ENCODE data around the gene MS4A15.

The MS4A15 gene

DNA sequence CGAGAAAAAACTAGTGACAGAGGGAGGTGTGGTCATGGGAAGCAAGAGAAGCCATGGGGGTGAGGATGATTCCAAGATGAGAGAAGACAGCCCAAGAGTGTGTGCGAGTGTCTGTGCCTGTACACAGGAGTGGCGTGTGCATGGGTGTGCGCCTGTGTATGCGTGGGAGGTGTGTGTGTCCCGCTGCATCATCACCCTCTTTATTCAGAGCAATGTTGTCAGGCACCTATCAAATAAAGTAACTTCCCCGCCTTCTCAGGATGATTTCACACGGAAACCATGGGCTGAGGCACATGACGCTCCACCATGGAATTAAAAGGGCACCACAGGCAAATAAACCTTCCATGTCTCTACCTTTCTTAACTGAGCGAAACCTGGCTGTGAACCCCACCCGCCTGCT is 53.0 kb downstream of the MS4A15 start:
- ChIA-PET POLR2A (no interaction called here), CTCF (no interaction called here)
- TF ChIP-seq LEF1 (IDR thresholded peaks at IDR 0.05; ENCODE audit: borderline replicate concordance) (no peak), SP1 (IDR thresholded peaks at IDR 0.05) (no peak), FOXM1 (IDR thresholded peaks at IDR 0.05; ENCODE audit: borderline replicate concordance) (no peak), CTBP1 (IDR thresholded peaks at IDR 0.05; ENCODE audit: borderline replicate concordance) (no peak), HDGF (IDR thresholded peaks at IDR 0.05; ENCODE audit: borderline replicate concordance) (no peak), FOXK2 (IDR thresholded peaks at IDR 0.05) (no peak), L3MBTL2 (conservative IDR thresholded peaks at IDR 0.05) (no peak), FOXA1 (IDR thresholded peaks at IDR 0.05) (no peak), BHLHE40 (IDR thresholded peaks at IDR 0.05; ENCODE audit: borderline replicate concordance) (no peak), ZNF384 (IDR thresholded peaks at IDR 0.05) (no peak), TARDBP (IDR thresholded peaks at IDR 0.05) (no peak)
- TF ChIP-seq, protein P1, sequence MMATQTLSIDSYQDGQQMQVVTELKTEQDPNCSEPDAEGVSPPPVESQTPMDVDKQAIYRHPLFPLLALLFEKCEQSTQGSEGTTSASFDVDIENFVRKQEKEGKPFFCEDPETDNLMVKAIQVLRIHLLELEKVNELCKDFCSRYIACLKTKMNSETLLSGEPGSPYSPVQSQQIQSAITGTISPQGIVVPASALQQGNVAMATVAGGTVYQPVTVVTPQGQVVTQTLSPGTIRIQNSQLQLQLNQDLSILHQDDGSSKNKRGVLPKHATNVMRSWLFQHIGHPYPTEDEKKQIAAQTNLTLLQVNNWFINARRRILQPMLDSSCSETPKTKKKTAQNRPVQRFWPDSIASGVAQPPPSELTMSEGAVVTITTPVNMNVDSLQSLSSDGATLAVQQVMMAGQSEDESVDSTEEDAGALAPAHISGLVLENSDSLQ (IDR thresholded peaks at IDR 0.05): no peak
- DNase-seq (ENCODE audit: extremely low spot score): no peak

DNA sequence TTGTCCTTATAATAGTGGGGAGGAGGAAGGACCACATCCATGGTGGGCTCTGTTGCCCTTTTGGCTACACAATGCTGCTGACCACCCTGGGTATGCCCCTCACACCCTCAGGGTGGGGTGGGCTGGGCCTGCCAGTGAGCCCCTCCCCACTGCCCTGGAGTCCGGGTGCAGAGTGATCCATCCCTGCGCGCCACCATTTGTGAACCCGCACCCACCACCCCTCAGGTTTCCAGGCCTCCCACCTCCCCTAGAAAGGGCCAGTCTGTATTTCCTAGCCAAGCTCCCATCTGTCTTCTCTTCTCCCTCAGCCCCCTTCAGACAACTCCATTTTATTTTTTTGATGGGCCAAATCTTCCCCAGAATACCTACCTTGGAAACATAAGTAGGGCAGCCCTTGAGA is 53.5 kb downstream of the MS4A15 start:
- POLR2A ChIA-PET: no interaction called here
- no peak for DNase-seq (ENCODE audit: extremely low spot score)
- no peak for TF ChIP-seq NFRKB (IDR thresholded peaks at IDR 0.05)
- TF ChIP-seq ELF4 (IDR thresholded peaks at IDR 0.05): no peak
- TF ChIP-seq ARNT (IDR thresholded peaks at IDR 0.05): no peak
- TF ChIP-seq CTBP1 (IDR thresholded peaks at IDR 0.05; ENCODE audit: borderline replicate concordance): no peak
- TF ChIP-seq SUZ12 (IDR thresholded peaks at IDR 0.05): no peak
- TF ChIP-seq FOXA1 (IDR thresholded peaks at IDR 0.05): no peak
- no peak for TF ChIP-seq L3MBTL2 (conservative IDR thresholded peaks at IDR 0.05)
- no peak for TF ChIP-seq TARDBP (IDR thresholded peaks at IDR 0.05)
- TF ChIP-seq BHLHE40 (IDR thresholded peaks at IDR 0.05; ENCODE audit: borderline replicate concordance): no peak
- TF ChIP-seq FOXM1 (IDR thresholded peaks at IDR 0.05; ENCODE audit: borderline replicate concordance): no peak
- TF ChIP-seq SP1 (IDR thresholded peaks at IDR 0.05): no peak
- TF ChIP-seq FOXK2 (IDR thresholded peaks at IDR 0.05): no peak
- no peak for TF ChIP-seq LEF1 (IDR thresholded peaks at IDR 0.05; ENCODE audit: borderline replicate concordance)
- TF ChIP-seq HDGF (IDR thresholded peaks at IDR 0.05; ENCODE audit: borderline replicate concordance): no peak
- no peak for TF ChIP-seq ZNF384 (IDR thresholded peaks at IDR 0.05)
- TF ChIP-seq, protein P1 (IDR thresholded peaks at IDR 0.05): no peak
- CTCF ChIA-PET: no interaction called here

DNA sequence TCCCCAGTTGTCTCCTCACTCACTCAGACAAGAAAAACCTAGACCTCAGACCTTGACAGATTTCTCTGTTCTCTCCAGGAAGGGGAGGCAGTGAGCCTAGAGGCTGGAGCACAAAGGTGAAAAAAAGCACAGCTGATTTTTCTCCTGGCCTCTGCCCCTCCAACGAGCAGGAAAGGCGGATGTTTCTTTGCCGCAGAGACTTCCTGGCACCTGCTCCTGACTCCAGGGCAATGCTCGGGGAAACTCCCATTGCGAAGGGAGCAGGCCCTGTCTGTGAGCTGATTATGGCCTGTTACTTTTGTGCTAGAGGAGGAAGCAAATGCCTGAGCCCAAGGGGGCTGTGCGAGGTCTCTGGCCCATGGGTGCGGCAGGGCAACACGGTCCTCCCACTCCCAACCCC is 53.9 kb downstream of the MS4A15 start:
- TF ChIP-seq NFRKB (IDR thresholded peaks at IDR 0.05) (no peak), FOXK2 (IDR thresholded peaks at IDR 0.05) (no peak), HDGF (IDR thresholded peaks at IDR 0.05; ENCODE audit: borderline replicate concordance) (no peak), L3MBTL2 (conservative IDR thresholded peaks at IDR 0.05) (no peak), ZNF384 (IDR thresholded peaks at IDR 0.05) (no peak)
- no peak for DNase-seq (ENCODE audit: extremely low spot score)
- POLR2A ChIA-PET: no interaction called here
- CTCF ChIA-PET: no interaction called here

DNA sequence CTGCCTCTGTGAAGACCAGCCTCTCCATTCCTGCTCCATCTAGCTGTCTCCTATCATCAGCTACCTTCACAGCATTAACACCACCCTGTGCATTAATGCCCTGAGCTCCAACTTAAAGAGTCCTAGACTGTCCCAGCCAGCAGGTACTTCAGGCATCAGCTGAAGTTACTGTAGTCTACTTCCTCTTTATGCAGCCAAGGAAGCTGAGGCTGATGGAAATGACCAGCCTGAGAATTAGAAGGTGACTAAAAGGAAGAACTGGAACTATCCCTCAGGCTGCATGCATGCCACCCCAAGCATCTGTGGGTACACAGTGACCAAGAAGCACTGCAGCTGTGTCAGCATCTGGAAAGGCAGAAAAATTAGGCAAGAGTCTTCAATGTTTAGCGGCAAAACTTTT is 56.7 kb downstream of the MS4A15 start:
- POLR2A ChIA-PET: no interaction called here
- no peak for DNase-seq (ENCODE audit: extremely low spot score)
- CTCF ChIA-PET: no interaction called here
- no peak for TF ChIP-seq FOXA1 (IDR thresholded peaks at IDR 0.05)
- TF ChIP-seq ELF4 (IDR thresholded peaks at IDR 0.05): no peak
- no peak for TF ChIP-seq HDGF (IDR thresholded peaks at IDR 0.05; ENCODE audit: borderline replicate concordance)
- TF ChIP-seq SP1 (IDR thresholded peaks at IDR 0.05): no peak
- TF ChIP-seq CTBP1 (IDR thresholded peaks at IDR 0.05; ENCODE audit: borderline replicate concordance): no peak
- no peak for TF ChIP-seq BHLHE40 (IDR thresholded peaks at IDR 0.05; ENCODE audit: borderline replicate concordance)
- no peak for TF ChIP-seq LEF1 (IDR thresholded peaks at IDR 0.05; ENCODE audit: borderline replicate concordance)
- no peak for TF ChIP-seq ZNF384 (IDR thresholded peaks at IDR 0.05)
- TF ChIP-seq NFRKB (IDR thresholded peaks at IDR 0.05): no peak
- no peak for TF ChIP-seq ARNT (IDR thresholded peaks at IDR 0.05)
- no peak for TF ChIP-seq FOXK2 (IDR thresholded peaks at IDR 0.05)
- no peak for TF ChIP-seq SUZ12 (IDR thresholded peaks at IDR 0.05)
- TF ChIP-seq TARDBP (IDR thresholded peaks at IDR 0.05): no peak
- no peak for TF ChIP-seq FOXM1 (IDR thresholded peaks at IDR 0.05; ENCODE audit: borderline replicate concordance)
- TF ChIP-seq, protein P1 (IDR thresholded peaks at IDR 0.05): no peak
- no peak for TF ChIP-seq L3MBTL2 (conservative IDR thresholded peaks at IDR 0.05)

DNA sequence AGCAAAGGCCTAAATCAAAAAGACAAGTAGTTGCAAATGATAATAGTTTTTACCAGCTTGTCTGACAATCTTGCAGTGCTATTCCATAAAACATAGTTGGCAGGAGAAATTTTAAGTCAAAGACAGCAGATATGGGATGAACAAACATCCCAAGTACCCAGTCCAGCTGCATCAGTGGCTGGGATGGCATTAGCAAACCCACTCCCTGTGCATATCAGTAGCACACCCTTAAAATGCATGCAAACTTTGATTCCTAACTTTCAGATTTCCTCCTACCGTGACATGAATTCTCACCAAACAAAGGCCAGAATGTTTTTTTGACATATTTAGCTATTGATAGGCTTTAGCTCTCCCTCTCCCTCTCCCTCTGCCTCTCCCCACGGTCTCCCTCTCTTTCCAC is 57.4 kb downstream of the MS4A15 start:
- ChIA-PET POLR2A (no interaction called here), CTCF (no interaction called here)
- DNase-seq (ENCODE audit: extremely low spot score): no peak
- no peak for TF ChIP-seq FOXA1 (IDR thresholded peaks at IDR 0.05)
- no peak for TF ChIP-seq LEF1 (IDR thresholded peaks at IDR 0.05; ENCODE audit: borderline replicate concordance)
- TF ChIP-seq FOXM1 (IDR thresholded peaks at IDR 0.05; ENCODE audit: borderline replicate concordance): no peak
- no peak for TF ChIP-seq SP1 (IDR thresholded peaks at IDR 0.05)
- no peak for TF ChIP-seq ARNT (IDR thresholded peaks at IDR 0.05)
- no peak for TF ChIP-seq TARDBP (IDR thresholded peaks at IDR 0.05)
- TF ChIP-seq SUZ12 (IDR thresholded peaks at IDR 0.05): no peak

DNA sequence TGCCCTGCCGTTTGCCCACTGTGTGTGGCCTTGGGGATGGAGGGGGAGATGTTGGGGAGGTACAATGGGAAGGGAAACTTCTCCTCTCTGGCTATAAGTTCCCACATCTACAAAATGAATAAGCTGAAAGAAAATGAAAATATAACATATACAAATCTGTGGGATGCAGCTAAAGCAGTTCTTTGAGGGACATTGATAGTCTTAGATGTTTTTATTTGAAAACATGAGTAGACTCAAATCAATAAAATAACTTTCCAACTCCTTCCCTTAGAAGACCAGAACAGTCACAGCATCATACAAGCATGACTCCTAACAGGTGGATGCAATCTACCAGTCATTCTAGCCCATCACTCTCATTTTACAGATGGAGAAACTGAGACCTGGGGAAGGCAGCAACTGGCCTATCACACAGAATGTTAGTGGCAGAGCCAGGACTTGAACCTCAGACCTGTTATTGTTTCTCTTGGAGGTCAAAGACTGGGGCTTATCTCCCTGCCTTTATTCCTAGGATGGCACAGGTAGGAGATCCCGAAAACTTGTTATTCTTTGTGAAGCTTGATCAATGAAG is 60.0 kb downstream of the MS4A15 start:
- POLR2A ChIA-PET: no interaction called here
- TF ChIP-seq HDGF (IDR thresholded peaks at IDR 0.05; ENCODE audit: borderline replicate concordance) (no peak), SUZ12 (IDR thresholded peaks at IDR 0.05) (no peak), ELF4 (IDR thresholded peaks at IDR 0.05) (no peak), LEF1 (IDR thresholded peaks at IDR 0.05; ENCODE audit: borderline replicate concordance) (no peak), L3MBTL2 (conservative IDR thresholded peaks at IDR 0.05) (no peak)
- CTCF ChIA-PET: no interaction called here
- DNase-seq (ENCODE audit: extremely low spot score): no peak

Measured in HEK293T (cell line).